ENCODE measurements around the gene NDUFV2. TPM values are rescaled to one million over a fixed set of nuclear protein-coding genes. Genes with fewer than 3 reads are reported as not detected.

NDUFV2 gene
- total and polyA plus RNA-seq, 2 of the 13 experiments (the other 11 are each of a cell fraction or from before 2014, with no cell fraction given), result 216 to 299 TPM

DNA sequence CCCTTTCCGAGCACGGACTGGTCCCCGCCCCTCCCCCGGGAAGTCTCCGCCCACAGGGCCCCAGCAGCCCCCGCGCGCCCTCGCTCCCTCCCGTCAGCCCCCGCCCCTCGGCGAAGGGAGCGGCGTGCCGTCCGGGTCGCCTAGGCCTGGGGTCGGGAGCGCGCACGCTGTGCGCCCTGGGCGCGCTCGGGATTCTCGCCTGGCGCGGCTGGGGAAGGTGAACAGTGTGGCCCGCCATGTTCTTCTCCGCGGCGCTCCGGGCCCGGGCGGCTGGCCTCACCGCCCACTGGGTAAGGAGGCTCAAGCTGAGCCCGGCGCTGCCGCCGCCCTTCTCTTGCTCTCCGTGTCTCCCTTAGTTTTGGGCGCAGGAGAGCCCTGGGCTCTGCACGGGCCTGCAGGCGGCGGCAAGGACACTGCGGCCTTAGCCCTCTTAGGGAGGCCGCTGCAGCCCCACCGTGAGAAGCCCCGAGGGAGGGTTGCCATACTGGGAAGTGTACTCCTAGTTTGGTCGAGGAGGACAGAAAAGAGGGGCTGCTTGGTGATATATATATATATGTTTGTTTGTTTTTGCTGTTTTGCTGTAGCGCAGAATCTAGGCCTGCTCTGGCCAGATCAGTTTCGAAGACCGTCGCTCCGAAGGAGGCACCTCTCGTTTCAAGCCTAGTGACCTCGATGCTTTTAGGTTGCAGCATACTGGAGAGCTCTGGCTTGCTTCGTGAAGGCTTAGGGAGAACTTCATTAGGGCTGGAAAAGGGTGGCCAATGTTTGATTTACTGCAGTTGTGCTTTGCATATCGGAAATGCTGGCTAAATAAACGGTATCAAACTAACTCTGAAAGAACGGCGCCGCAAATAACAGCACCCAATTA is at the start of gene NDUFV2 (continued):
- TF ChIP-seq, protein P1, sequence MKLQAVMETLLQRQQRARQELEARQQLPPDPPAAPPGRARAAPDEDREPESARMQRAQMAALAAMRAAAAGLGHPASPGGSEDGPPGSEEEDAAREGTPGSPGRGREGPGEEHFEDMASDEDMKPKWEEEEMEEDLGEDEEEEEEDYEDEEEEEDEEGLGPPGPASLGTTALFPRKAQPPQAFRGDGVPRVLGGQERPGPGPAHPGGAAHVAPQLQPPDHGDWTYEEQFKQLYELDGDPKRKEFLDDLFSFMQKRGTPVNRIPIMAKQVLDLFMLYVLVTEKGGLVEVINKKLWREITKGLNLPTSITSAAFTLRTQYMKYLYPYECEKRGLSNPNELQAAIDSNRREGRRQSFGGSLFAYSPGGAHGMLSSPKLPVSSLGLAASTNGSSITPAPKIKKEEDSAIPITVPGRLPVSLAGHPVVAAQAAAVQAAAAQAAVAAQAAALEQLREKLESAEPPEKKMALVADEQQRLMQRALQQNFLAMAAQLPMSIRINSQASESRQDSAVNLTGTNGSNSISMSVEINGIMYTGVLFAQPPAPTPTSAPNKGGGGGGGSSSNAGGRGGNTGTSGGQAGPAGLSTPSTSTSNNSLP (IDR thresholded peaks at IDR 0.05; ENCODE audit: low read depth, low read length), result no peak
- TF ChIP-seq ZNF773 (CRISPR knock-in tag; IDR thresholded peaks at IDR 0.05; ENCODE audit: borderline replicate concordance) (peak; percentile 72; the same call in 1 of the 2 replicates), CC2D1A (CRISPR knock-in tag; IDR thresholded peaks at IDR 0.05) (no peak), SYNCRIP (IDR thresholded peaks at IDR 0.05; ENCODE audit: insufficient read depth, low read depth, low read length) (no peak), RAD21 (CRISPR knock-in tag; IDR thresholded peaks at IDR 0.05) (peak; percentile 51; the same call in 1 of the 2 replicates), ASH2L (IDR thresholded peaks at IDR 0.05; ENCODE audit: insufficient read length, low read depth, low read length) (peak; percentile 82), FOSL1 (CRISPR knock-in tag; IDR thresholded peaks at IDR 0.05; ENCODE audit: borderline replicate concordance) (no peak), ZBTB1 (CRISPR knock-in tag; IDR thresholded peaks at IDR 0.05; ENCODE audit: borderline replicate concordance) (no peak), HNRNPUL1 (IDR thresholded peaks at IDR 0.05; ENCODE audit: low read depth, low read length) (no peak), REXO4 (CRISPR knock-in tag; IDR thresholded peaks at IDR 0.05; ENCODE audit: borderline replicate concordance) (no peak), THAP11 (CRISPR knock-in tag; IDR thresholded peaks at IDR 0.05) (peak; percentile 84), ZNF496 (CRISPR knock-in tag; IDR thresholded peaks at IDR 0.05; ENCODE audit: insufficient replicate concordance) (no peak), DZIP1 (CRISPR knock-in tag; IDR thresholded peaks at IDR 0.05) (peak; percentile 70; the same call in 1 of the 2 replicates), ZSCAN25 (CRISPR knock-in tag; IDR thresholded peaks at IDR 0.05) (no peak), PLRG1 (conservative IDR thresholded peaks at IDR 0.05) (no peak), ZFP90 (CRISPR knock-in tag; IDR thresholded peaks at IDR 0.05; ENCODE audit: borderline replicate concordance) (peak; percentile 6; the same call in 1 of the 2 replicates)
- TF ChIP-seq, protein P2, sequence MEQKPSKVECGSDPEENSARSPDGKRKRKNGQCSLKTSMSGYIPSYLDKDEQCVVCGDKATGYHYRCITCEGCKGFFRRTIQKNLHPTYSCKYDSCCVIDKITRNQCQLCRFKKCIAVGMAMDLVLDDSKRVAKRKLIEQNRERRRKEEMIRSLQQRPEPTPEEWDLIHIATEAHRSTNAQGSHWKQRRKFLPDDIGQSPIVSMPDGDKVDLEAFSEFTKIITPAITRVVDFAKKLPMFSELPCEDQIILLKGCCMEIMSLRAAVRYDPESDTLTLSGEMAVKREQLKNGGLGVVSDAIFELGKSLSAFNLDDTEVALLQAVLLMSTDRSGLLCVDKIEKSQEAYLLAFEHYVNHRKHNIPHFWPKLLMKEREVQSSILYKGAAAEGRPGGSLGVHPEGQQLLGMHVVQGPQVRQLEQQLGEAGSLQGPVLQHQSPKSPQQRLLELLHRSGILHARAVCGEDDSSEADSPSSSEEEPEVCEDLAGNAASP (CRISPR knock-in tag; IDR thresholded peaks at IDR 0.05; ENCODE audit: borderline replicate concordance), result peak; percentile 18; the same call in 1 of the 2 replicates
- TF ChIP-seq, protein P3, sequence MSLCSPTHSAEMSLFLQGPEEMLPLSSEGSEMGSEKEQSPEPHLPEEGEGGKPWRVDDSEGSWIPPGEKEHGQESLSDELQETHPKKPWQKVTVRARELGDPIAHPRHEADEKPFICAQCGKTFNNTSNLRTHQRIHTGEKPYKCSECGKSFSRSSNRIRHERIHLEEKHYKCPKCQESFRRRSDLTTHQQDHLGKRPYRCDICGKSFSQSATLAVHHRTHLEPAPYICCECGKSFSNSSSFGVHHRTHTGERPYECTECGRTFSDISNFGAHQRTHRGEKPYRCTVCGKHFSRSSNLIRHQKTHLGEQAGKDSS (CRISPR knock-in tag; IDR thresholded peaks at IDR 0.05; ENCODE audit: borderline replicate concordance, low read depth), result peak; percentile 87; the same call in 1 of the 2 replicates
- TF ChIP-seq, protein P4, sequence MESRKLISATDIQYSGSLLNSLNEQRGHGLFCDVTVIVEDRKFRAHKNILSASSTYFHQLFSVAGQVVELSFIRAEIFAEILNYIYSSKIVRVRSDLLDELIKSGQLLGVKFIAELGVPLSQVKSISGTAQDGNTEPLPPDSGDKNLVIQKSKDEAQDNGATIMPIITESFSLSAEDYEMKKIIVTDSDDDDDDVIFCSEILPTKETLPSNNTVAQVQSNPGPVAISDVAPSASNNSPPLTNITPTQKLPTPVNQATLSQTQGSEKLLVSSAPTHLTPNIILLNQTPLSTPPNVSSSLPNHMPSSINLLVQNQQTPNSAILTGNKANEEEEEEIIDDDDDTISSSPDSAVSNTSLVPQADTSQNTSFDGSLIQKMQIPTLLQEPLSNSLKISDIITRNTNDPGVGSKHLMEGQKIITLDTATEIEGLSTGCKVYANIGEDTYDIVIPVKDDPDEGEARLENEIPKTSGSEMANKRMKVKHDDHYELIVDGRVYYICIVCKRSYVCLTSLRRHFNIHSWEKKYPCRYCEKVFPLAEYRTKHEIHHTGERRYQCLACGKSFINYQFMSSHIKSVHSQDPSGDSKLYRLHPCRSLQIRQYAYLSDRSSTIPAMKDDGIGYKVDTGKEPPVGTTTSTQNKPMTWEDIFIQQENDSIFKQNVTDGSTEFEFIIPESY (CRISPR knock-in tag; IDR thresholded peaks at IDR 0.05), result no peak
